Measurements from ENCODE around the gene RAB1A.

RAB1A gene

DNA sequence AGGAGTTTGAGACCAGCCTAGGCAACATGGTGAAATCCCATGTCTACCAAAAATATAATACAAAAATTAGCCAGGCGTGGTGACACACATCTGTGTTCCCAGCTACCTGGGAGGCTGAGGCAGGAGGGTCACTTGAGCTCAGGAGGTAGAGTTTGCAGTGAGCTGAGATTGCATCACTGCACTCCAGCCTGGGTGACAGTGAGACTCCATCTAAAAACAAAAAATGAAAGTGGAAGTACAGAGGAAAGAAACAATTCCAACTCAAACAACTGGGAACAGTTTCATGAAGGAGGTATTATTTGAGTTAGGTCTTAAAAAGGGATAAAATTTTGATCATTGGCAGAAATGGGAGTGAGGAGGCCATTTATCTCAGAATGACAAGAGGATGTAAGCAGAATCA is 6.3 kb upstream of the RAB1A start:
- TF ChIP-seq TAF1 (IDR thresholded peaks at IDR 0.05; ENCODE audit: borderline replicate concordance, insufficient read depth, low read length) (no peak), POLR2AphosphoS5 (IDR thresholded peaks at IDR 0.05; ENCODE audit: low read depth, low read length) (no peak), SIN3A (IDR thresholded peaks at IDR 0.05; ENCODE audit: borderline replicate concordance, insufficient read depth, low read length) (no peak), REST (IDR thresholded peaks at IDR 0.05; ENCODE audit: insufficient read depth in 1 of 2, low read depth in 2 of 2, low read length in 2 of 2) (no peak), FOXP2 (optimal IDR thresholded peaks at IDR 0.05; ENCODE audit: borderline replicate concordance, extremely low read depth, extremely low read length, insufficient read depth) (no peak)

DNA sequence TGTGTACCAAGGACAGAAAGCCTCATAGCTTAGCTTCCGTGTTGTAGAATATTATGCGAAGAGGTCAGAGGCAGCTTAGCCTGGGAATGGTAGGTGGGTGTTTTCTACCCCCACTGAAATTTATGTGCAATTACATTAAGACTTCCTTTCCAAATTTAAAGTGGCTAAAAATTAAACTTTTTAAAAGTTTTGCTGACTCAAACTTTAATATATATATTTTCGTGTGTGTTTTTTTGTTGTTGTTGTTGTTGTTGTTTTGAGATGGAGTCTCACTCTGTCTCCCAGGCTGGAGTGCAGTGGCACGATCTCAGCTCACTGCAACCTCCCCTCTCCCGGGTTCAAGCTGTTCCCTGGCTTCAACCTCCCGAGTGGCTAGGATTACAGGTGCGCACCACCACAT is 4.3 kb upstream of the RAB1A start:
- TF ChIP-seq SIN3A (IDR thresholded peaks at IDR 0.05; ENCODE audit: borderline replicate concordance, insufficient read depth, low read length): no peak
- no peak for TF ChIP-seq POLR2AphosphoS5 (IDR thresholded peaks at IDR 0.05; ENCODE audit: low read depth, low read length)
- TF ChIP-seq REST (IDR thresholded peaks at IDR 0.05; ENCODE audit: insufficient read depth in 1 of 2, low read depth in 2 of 2, low read length in 2 of 2): no peak
- TF ChIP-seq TAF1 (IDR thresholded peaks at IDR 0.05; ENCODE audit: borderline replicate concordance, insufficient read depth, low read length): no peak

- TF ChIP-seq REST (IDR thresholded peaks at IDR 0.05; ENCODE audit: insufficient read depth in 1 of 2, low read depth in 2 of 2, low read length in 2 of 2): no peak
- no peak for TF ChIP-seq POLR2AphosphoS5 (IDR thresholded peaks at IDR 0.05; ENCODE audit: low read depth, low read length)
- TF ChIP-seq TAF1 (IDR thresholded peaks at IDR 0.05; ENCODE audit: borderline replicate concordance, insufficient read depth, low read length): no peak
- no peak for TF ChIP-seq FOXP2 (optimal IDR thresholded peaks at IDR 0.05; ENCODE audit: borderline replicate concordance, extremely low read depth, extremely low read length, insufficient read depth)
- no peak for TF ChIP-seq SIN3A (IDR thresholded peaks at IDR 0.05; ENCODE audit: borderline replicate concordance, insufficient read depth, low read length)
Observed at GRCh38 chr2:65133626-65134025, 3.7 kb upstream of the RAB1A start.

DNA sequence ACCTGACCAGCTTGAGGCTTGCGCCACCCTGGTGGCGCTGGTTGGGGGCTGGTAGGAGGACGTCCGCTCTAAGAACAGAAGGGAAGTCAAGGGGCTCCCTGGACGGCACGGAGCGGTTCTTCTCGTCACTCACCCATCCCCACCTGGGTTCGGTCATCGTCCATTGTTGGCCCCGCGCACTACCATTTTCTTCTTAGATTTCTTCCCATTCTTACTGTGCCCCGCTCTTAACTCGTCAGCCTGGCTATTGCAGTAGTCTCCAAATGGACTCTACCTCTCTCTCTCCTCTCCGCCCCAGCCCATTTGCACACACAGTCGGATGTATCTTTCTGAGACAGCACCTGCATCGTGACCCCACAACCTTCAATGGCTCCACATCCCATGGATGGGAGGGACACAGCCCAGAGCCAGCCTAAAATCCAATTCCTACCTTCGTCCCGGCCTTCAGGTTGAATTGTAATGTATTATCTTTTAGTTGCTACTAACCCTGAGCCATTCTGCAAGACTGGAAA is 814 bp upstream of the RAB1A start:
- TF ChIP-seq FOXP2 (optimal IDR thresholded peaks at IDR 0.05; ENCODE audit: borderline replicate concordance, extremely low read depth, extremely low read length, insufficient read depth): no peak
- no peak for TF ChIP-seq REST (IDR thresholded peaks at IDR 0.05; ENCODE audit: insufficient read depth in 1 of 2, low read depth in 2 of 2, low read length in 2 of 2)
- no peak for TF ChIP-seq TAF1 (IDR thresholded peaks at IDR 0.05; ENCODE audit: borderline replicate concordance, insufficient read depth, low read length)
- TF ChIP-seq SIN3A (IDR thresholded peaks at IDR 0.05; ENCODE audit: borderline replicate concordance, insufficient read depth, low read length): no peak
- no peak; the same call in 1 of the 2 replicates for TF ChIP-seq POLR2AphosphoS5 (IDR thresholded peaks at IDR 0.05; ENCODE audit: low read depth, low read length)

DNA sequence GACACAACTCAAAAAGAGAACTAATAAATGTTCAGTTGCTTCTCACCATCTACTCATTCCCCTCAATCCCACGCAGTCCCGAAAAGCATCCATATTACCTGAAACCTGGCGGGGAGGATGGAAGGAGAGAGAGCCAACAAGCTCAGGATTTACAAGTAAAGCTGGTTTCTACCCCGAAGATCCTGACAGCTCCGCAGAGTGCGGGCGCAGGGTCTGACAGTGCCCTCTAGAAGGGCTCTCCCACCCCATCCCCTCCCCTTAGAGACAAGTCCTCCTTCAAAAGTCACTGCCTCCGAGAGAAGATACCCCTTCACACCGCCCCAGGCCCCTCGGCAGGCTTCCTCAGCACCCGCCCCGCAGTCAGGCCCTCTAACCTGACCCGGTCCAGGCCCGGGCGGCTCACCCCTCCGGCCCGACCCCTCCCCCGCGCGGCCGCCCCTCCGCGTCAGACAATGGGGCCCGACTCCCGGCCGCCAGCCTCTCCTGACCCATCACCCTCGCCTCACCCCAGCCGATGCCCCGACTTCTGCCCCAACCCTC is 550 bp downstream of the RAB1A start:
- TF ChIP-seq FOXP2 (optimal IDR thresholded peaks at IDR 0.05; ENCODE audit: borderline replicate concordance, extremely low read depth, extremely low read length, insufficient read depth): no peak
- no peak for TF ChIP-seq REST (IDR thresholded peaks at IDR 0.05; ENCODE audit: insufficient read depth in 1 of 2, low read depth in 2 of 2, low read length in 2 of 2)
- TF ChIP-seq TAF1 (IDR thresholded peaks at IDR 0.05; ENCODE audit: borderline replicate concordance, insufficient read depth, low read length): no peak
- TF ChIP-seq POLR2AphosphoS5 (IDR thresholded peaks at IDR 0.05; ENCODE audit: low read depth, low read length): no peak

Measured in PFSK-1 (cell line).